Endothelial cell (in vitro differentiated cells): Measurements from ENCODE around the gene WWP2. TPM values are rescaled to one million over a fixed set of nuclear protein-coding genes. Genes with fewer than 3 reads are reported as not detected.

ENCODE experiments used
- DNase-seq: peaks from one replicate; pipeline ENCODE4 v3.0.0; 2021; ENCODE audit warnings: low spot score
- H3K27ac Mint-ChIP-seq: one replicate; pipeline ENCODE4 v1.8.0; 2021; ENCODE audit warnings: mixed read lengths, inconsistent platforms; ENCODE audit not compliant: unreplicated experiment
- H3K27me3 Mint-ChIP-seq: one replicate; pipeline ENCODE4 v1.8.0; 2021; ENCODE audit warnings: mild to moderate bottlenecking, moderate library complexity, mixed read lengths, inconsistent platforms; ENCODE audit not compliant: unreplicated experiment
- H3K36me3 Mint-ChIP-seq: one replicate; pipeline ENCODE4 v1.8.0; 2021; ENCODE audit warnings: mild to moderate bottlenecking, low read depth, mixed read lengths, inconsistent platforms; ENCODE audit not compliant: unreplicated experiment
- H3K4me1 Mint-ChIP-seq: one replicate; pipeline ENCODE4 v1.8.0; 2021; ENCODE audit warnings: mild to moderate bottlenecking, mixed read lengths, inconsistent platforms; ENCODE audit not compliant: unreplicated experiment
- H3K4me3 Mint-ChIP-seq: one replicate; pipeline ENCODE4 v1.8.0; 2021; ENCODE audit warnings: mild to moderate bottlenecking, mixed read lengths, inconsistent platforms; ENCODE audit not compliant: unreplicated experiment
- H3K9me3 Mint-ChIP-seq: one replicate; pipeline ENCODE4 v1.8.0; 2021; ENCODE audit warnings: mixed read lengths, inconsistent platforms; ENCODE audit not compliant: unreplicated experiment
- CTCF ChIP-seq: fragments of 200-600 bp; sonication (generic); IDR thresholded peaks from one replicate; pipeline ENCODE4 v1.5.0; 2021; ENCODE audit warnings: antibody characterized with exemption; ENCODE audit not compliant: unreplicated experiment
- long read RNA-seq: library from polyadenylated mRNA; unstranded; transcript quantifications from one replicate; pipeline ENCODE4 v2.0.0, GENCODE V29; 2020; ENCODE audit not compliant: unreplicated experiment
- total RNA-seq: library from RNA; stranded (reverse); fragmentation: NEBNext Ultra II Directional; extraction: Animal tissue kit (Norgen Biotek cat#: 25700); gene quantifications from one replicate; pipeline ENCODE4 v1.2.1, GENCODE V29; 2021; ENCODE audit not compliant: unreplicated experiment

Gene WWP2
- 35.3 TPM for total RNA-seq
- long read RNA-seq, full-length matches to known transcripts = 2 of 4 reads
- long read RNA-seq, partial matches to known transcripts = 2 of 4 reads
- long read RNA-seq, other reads (novel, unspliced or antisense) = 0 of 4 reads

- no peak for TF ChIP-seq CTCF
- Mint-ChIP-seq H3K4me1 (peaks cover 13% of the 10 kb centered on the region), H3K4me3 (peak within 1 kb of the TSS; percentile 95), H3K27me3 (peaks cover 8% of the 10 kb centered on the region), H3K36me3 (peaks cover 3% of the 10 kb centered on the region), H3K27ac (peak within 1 kb of the TSS; percentile 96), H3K9me3 (no peaks in the 10 kb centered on the region)
- DNase-seq = peak; percentile 74
Observed at GRCh38 chr16:69761983-69762813, at the start of gene WWP2. Gene WWP2 (plus strand): TSS chr16:69762332. CDS start chr16:69787011, 24,679 bp downstream.

DNA sequence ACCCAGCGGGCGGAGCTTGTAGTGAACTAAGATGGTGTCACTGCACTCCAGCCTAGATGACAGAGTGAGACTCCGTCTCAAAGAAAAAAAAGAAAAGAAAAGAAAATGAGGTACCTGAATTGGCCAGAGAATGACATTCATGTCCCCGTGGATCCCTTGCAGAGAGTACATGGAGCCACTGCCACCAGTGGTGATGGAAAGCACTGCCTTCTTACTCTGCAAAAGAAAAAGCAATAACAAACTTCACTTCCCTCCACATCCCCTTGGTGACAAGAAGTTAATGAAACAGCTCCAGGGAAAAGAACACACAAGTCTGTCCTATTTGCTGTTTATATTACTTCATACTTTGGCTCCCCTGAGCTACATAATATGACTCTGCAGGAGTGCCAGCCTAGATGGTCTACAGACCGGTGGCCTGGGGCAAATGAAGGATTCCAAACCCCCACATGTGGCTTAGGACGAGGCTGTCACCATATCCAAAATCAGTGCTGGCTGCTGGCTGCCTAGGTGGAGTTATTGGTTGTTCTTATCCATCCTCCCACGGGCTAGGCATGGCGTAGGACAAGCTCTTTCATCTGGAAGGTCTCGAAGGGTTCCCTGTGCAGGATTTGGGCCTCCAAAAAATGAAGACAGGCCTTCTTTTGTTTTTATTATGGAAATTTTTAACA, 49.1 kb upstream of the WWP2 start:
- Mint-ChIP-seq H3K36me3 (peaks cover 14% of the 10 kb centered on the region), H3K27ac (no peak overlapping the region), H3K9me3 (no peaks in the 10 kb centered on the region), H3K27me3 (no peaks in the 10 kb centered on the region), H3K4me1 (no peaks in the 10 kb centered on the region), H3K4me3 (no peak overlapping the region)
- no peak for DNase-seq
- no peak for TF ChIP-seq CTCF

DNA sequence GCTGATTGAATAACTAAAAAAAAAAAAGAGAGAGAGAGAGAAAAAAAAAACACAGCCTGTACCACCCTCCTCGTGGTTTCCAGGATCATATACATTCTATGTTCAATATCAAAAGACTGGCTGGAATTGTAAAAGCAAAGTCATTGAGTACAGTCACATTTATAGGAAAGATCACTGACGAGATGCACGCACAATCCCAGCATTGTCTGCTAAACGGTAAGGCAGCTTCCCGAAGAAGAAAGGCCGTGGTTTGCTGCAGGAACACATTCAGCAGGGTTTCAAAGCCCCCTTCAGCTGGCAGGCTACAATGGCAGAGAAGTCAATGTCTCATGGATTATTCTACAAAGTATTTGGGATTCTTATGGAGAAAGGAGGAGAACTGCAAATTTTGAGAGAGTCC, 45.1 kb upstream of the WWP2 start:
- Mint-ChIP-seq H3K4me1 (no peaks in the 10 kb centered on the region), H3K9me3 (no peaks in the 10 kb centered on the region), H3K4me3 (no peak overlapping the region), H3K27me3 (no peaks in the 10 kb centered on the region), H3K36me3 (peaks cover 14% of the 10 kb centered on the region), H3K27ac (no peak overlapping the region)
- TF ChIP-seq CTCF = no peak
- no peak for DNase-seq

GRCh38 chr16:69718111-69718764, 43.9 kb upstream of the WWP2 start:
- no peak for DNase-seq
- no peaks in the 10 kb centered on the region for H3K27me3 Mint-ChIP-seq
- H3K4me1 Mint-ChIP-seq = peaks cover 7% of the 10 kb centered on the region
- no peak for TF ChIP-seq CTCF
- H3K27ac Mint-ChIP-seq = no peak overlapping the region
- H3K4me3 Mint-ChIP-seq = no peak overlapping the region
- H3K36me3 Mint-ChIP-seq = peaks cover 10% of the 10 kb centered on the region
- H3K9me3 Mint-ChIP-seq = no peaks in the 10 kb centered on the region
